Measurements from ENCODE around the gene TMC1. TPM values are rescaled to one million over a fixed set of nuclear protein-coding genes. Genes with fewer than 3 reads are reported as not detected.
"Not testable (repeated sequence)": the region's sequence is repeated elsewhere in the genome, so short reads cannot be mapped to it uniquely, and the experiment has no call there.

The TMC1 gene
- total RNA-seq, 2 donors from 2014 or later = not detected

DNA sequence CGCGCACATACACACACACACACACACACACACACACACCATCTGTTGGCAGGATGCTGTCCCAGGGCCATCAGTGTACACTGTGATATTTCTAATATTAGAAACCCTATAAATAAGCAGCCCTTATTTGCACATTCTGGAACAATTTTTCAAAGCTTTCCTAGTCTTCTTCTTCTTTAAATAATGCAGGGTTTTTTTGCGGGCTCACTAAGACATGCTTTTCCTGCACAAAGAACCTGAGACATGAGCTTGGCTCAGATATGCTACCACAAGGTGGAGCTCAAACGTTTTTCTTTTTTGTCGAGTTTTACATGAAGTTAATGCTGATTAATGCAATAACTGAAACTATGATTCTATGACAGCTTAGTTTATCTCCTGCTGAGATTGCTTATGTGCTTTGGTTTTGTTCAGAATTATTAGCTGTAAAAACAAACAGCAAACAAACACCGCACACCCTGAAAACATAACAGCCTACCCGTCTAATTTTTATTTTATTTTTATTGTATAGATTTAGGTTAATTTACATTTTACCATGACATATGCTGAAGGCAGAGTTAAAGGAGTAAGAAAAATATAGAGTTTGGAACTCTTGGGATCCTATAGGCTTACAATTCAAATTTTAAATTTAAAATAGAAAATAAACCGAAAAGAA, 335.7 kb downstream of the TMC1 start:
- peak overlapping the region in 1 of 2 donors; percentile 49 for H3K27ac ChIP-seq
- no peak overlapping the region for H3K4me3 ChIP-seq
- DNase-seq (ENCODE audit: low spot score) = no peak
- H3K27me3 ChIP-seq (replicated peaks; ENCODE audit: insufficient read depth) = no peaks in the 10 kb centered on the region
- peak; percentile 64 for TF ChIP-seq CTCF (IDR thresholded peaks at IDR 0.05)
- ATAC-seq (ENCODE audit: insufficient number of reproducible peaks, low FRiP score, low read depth) = peak; percentile 38
- H3K9me3 ChIP-seq = no peaks in the 10 kb centered on the region
- H3K4me1 ChIP-seq (ENCODE audit: control insufficient read depth in 1 of 2, low read depth in 2 of 2) = peaks cover 17 to 20% of the 10 kb centered on the region in 2 donors
- no peaks in the 10 kb centered on the region for H3K36me3 ChIP-seq

- peaks cover 17 to 20% of the 10 kb centered on the region in 2 donors for H3K4me1 ChIP-seq (ENCODE audit: control insufficient read depth in 1 of 2, low read depth in 2 of 2)
- no peaks in the 10 kb centered on the region for H3K36me3 ChIP-seq
- DNase-seq (ENCODE audit: low spot score) (no peak), ATAC-seq (ENCODE audit: insufficient number of reproducible peaks, low FRiP score, low read depth) (no peak)
- no peaks in the 10 kb centered on the region for H3K27me3 ChIP-seq (replicated peaks; ENCODE audit: insufficient read depth)
- peak overlapping the region; percentile 49 for H3K27ac ChIP-seq
- no peak for TF ChIP-seq CTCF (IDR thresholded peaks at IDR 0.05)
- H3K9me3 ChIP-seq = no peaks in the 10 kb centered on the region
- no peak overlapping the region for H3K4me3 ChIP-seq
These were observed 336.2 kb downstream of the TMC1 start for GRCh38 chr9:72857624-72857996.

- DNase-seq (ENCODE audit: low spot score) (no peak), ATAC-seq (ENCODE audit: insufficient number of reproducible peaks, low FRiP score, low read depth) (no peak)
- H3K27ac ChIP-seq = peak overlapping the region; percentile 49
These were observed 336.9 kb downstream of the TMC1 start for GRCh38 chr9:72858089-72858912.

DNA sequence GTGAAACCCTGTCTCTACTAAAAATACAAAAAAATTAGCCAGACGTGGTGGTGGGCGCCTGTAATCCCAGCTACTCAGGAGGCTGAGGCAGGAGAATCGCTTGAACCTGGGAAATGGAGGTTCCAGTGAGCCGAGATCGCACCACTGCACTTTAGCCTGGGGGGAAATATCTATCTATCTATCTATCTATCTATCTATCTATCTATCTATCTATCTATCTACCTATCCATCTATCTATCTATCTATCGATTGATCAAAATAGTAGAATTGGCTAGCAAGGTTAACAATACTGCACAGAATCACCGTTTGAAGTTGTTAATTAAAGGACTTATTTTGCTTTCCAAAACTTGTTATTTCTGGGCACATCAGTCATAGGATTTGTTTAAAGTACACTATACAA, 341.4 kb downstream of the TMC1 start:
- H3K27ac ChIP-seq; ATAC-seq (ENCODE audit: insufficient number of reproducible peaks, low FRiP score, low read depth); DNase-seq (ENCODE audit: low spot score); H3K36me3 ChIP-seq; H3K27me3 ChIP-seq (replicated peaks; ENCODE audit: insufficient read depth); H3K4me3 ChIP-seq; H3K9me3 ChIP-seq: not testable (repeated sequence)
- H3K4me1 ChIP-seq (ENCODE audit: control insufficient read depth in 1 of 2, low read depth in 2 of 2) = peaks cover 11 to 12% of the 10 kb centered on the region in 2 donors

More at GRCh38 chr9:72858089-72858912, 336.9 kb downstream of the TMC1 start:
- Histone ChIP-seq H3K36me3 (no peaks in the 10 kb centered on the region), H3K4me1 (ENCODE audit: control insufficient read depth in 1 of 2, low read depth in 2 of 2) (peaks cover 17 to 20% of the 10 kb centered on the region in 2 donors), H3K9me3 (no peaks in the 10 kb centered on the region), H3K4me3 (no peak overlapping the region), H3K27me3 (replicated peaks; ENCODE audit: insufficient read depth) (no peaks in the 10 kb centered on the region)
- no peak for TF ChIP-seq CTCF (IDR thresholded peaks at IDR 0.05)

DNA sequence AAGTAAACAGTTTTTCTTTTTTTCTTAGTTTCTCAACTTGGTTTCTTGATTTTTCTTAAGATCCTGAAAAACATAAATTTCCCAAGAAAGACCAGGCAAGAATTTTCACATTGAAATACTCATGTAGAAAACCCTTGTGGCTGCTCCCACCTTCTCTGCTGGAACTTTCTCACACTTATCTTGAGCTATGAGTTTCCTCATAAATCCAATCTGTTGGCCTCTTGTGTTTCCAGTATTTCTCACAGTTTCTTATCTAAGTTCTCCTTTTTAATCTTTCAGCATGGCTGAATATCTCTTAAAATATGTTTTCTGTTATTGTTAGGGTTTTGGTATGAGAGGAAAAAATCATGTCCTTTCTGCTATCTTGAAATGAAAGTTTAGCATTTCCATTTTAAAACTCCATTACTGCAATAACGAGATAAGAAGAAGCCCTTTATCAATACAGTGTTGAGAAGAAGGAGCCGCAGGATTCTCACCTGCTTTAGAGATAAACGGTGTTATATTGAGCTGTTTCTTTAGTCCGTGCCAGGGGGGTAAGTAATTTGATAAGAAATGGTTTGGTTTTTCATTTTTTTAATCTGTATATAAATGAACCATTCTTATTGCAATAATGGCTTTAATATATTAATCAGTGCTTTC, 342.2 kb downstream of the TMC1 start:
- H3K4me1 ChIP-seq (ENCODE audit: control insufficient read depth in 1 of 2, low read depth in 2 of 2) = peaks cover 3 to 4% of the 10 kb centered on the region in 2 donors
- H3K9me3 ChIP-seq = no peaks in the 10 kb centered on the region
- no peak for TF ChIP-seq CTCF (IDR thresholded peaks at IDR 0.05)
- H3K27ac ChIP-seq = no peak overlapping the region
- H3K27me3 ChIP-seq (replicated peaks; ENCODE audit: insufficient read depth) = no peaks in the 10 kb centered on the region
- no peak overlapping the region for H3K4me3 ChIP-seq
- ATAC-seq (ENCODE audit: insufficient number of reproducible peaks, low FRiP score, low read depth) = no peak
- no peaks in the 10 kb centered on the region for H3K36me3 ChIP-seq
- DNase-seq (ENCODE audit: low spot score) = no peak
